Gastrocnemius medialis (tissue), 4 donors: ENCODE results near the gene HERC3.

Experiments
- POLR2A ChIP-seq, 2 donors: fragments of 450-650 bp; IDR thresholded peaks; one replicate each; pipeline ENCODE4 v1.6.1; 2017; ENCODE audit warnings: antibody characterized with exemption in 2 of 2, mild to moderate bottlenecking in 2 of 2, moderate library complexity in 2 of 2
- TF ChIP-seq, protein P1 (sequence below), 5 experiments: fragments of 450-650 bp in 3 of 5; fragments of 200-600 bp in 2 of 5; sonication (generic) in 2 of 5; IDR thresholded peaks in 4 of 5; conservative IDR thresholded peaks in 1 of 5; 1 replicate in 4 of 5; 2 replicates in 1 of 5; pipeline ENCODE4 v1.5.1; 2016 to 2019; ENCODE audit warnings: antibody characterized with exemption in 5 of 5, mild to moderate bottlenecking in 3 of 5, moderate library complexity in 3 of 5

DNA sequence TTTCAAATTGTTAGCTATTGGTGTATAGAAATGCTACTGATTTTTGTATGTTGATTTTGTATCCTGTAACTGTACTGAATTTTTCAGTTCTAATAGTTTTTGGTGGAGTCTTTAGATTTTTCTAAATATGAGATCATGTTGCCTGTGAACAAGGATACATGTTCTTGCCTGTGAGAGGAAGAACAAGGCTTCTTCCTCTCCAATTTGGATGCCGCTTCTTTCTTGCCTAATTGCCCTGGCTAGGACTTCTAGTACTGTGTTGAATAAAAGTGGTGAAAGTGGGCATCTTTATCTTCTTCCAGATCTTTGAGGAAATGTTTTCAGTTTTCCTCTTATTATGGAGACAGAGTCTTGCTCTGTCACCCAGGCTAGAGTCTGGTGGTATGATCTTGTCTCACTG lies 121.5 kb downstream of the HERC3 start:
- TF ChIP-seq, protein P1, sequence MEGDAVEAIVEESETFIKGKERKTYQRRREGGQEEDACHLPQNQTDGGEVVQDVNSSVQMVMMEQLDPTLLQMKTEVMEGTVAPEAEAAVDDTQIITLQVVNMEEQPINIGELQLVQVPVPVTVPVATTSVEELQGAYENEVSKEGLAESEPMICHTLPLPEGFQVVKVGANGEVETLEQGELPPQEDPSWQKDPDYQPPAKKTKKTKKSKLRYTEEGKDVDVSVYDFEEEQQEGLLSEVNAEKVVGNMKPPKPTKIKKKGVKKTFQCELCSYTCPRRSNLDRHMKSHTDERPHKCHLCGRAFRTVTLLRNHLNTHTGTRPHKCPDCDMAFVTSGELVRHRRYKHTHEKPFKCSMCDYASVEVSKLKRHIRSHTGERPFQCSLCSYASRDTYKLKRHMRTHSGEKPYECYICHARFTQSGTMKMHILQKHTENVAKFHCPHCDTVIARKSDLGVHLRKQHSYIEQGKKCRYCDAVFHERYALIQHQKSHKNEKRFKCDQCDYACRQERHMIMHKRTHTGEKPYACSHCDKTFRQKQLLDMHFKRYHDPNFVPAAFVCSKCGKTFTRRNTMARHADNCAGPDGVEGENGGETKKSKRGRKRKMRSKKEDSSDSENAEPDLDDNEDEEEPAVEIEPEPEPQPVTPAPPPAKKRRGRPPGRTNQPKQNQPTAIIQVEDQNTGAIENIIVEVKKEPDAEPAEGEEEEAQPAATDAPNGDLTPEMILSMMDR (IDR thresholded peaks at IDR 0.05 in 4 of 5, conservative IDR thresholded peaks at IDR 0.05 in 1 of 5): no peak
- no peak for TF ChIP-seq POLR2A (IDR thresholded peaks at IDR 0.05)
